Osteocyte (in vitro differentiated cells): ENCODE measurements around the gene CYB5A. TPM values are rescaled to one million over a fixed set of nuclear protein-coding genes. Genes with fewer than 3 reads are reported as not detected.
A peak's percentile ranks its signal among the peaks of the same experiment; 100 is the strongest.

ENCODE experiments used
- DNase-seq: peaks from one replicate; pipeline ENCODE4 v3.0.0; 2021; ENCODE audit warnings: mixed read lengths; ENCODE audit not compliant: unreplicated experiment; ENCODE audit errors: extremely low spot score
- H3K27ac Mint-ChIP-seq: one replicate; pipeline ENCODE4 v1.8.0; 2021; ENCODE audit warnings: mild to moderate bottlenecking, mixed read lengths; ENCODE audit not compliant: unreplicated experiment
- H3K27me3 Mint-ChIP-seq: one replicate; pipeline ENCODE4 v1.8.0; 2021; ENCODE audit warnings: mixed read lengths; ENCODE audit not compliant: unreplicated experiment
- H3K36me3 Mint-ChIP-seq: one replicate; pipeline ENCODE4 v1.8.0; 2021; ENCODE audit warnings: mixed read lengths; ENCODE audit not compliant: unreplicated experiment
- H3K4me1 Mint-ChIP-seq: one replicate; pipeline ENCODE4 v1.8.0; 2021; ENCODE audit warnings: mixed read lengths; ENCODE audit not compliant: unreplicated experiment
- H3K4me3 Mint-ChIP-seq: one replicate; pipeline ENCODE4 v1.8.0; 2021; ENCODE audit warnings: mild to moderate bottlenecking, moderate library complexity, mixed read lengths; ENCODE audit not compliant: unreplicated experiment
- H3K9me3 Mint-ChIP-seq: one replicate; pipeline ENCODE4 v1.8.0; 2021; ENCODE audit warnings: mixed read lengths; ENCODE audit not compliant: unreplicated experiment
- total RNA-seq: library from RNA; stranded (reverse); gene quantifications from 2 replicates; pipeline ENCODE4 v1.2.1, GENCODE V29; 2021
- TF ChIP-seq, protein P1 (sequence below): fragments of 200-600 bp; sonication (generic); IDR thresholded peaks from 2 replicates; pipeline ENCODE4 v1.5.0; 2021; ENCODE audit warnings: antibody characterized with exemption, mild to moderate bottlenecking, moderate library complexity

CYB5A gene
- total RNA-seq, 1 donor from 2014 or later = 28.2 TPM

DNA sequence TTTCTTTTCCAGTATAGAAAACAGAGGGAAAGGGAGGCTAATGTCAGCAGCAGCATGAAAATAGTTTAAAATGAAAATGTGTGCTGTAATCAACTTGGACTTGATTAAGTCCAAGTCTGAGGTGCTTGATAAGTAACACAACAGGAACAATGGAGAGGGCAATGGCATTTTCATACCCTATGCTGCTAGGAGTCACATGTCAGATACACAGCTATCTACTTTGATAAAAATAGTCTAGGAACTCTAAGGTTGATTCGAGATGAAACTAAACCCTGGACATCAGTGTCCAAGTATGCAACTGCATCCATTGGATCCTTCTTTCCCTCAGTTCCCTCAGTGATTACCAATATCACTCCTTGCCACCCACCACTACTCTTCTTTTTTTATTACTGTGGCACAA is 19.2 kb upstream of the CYB5A start:
- Mint-ChIP-seq H3K27ac (no peak overlapping the region), H3K4me1 (no peaks in the 10 kb centered on the region), H3K27me3 (peaks cover 36% of the 10 kb centered on the region), H3K9me3 (no peaks in the 10 kb centered on the region), H3K4me3 (no peak overlapping the region), H3K36me3 (no peaks in the 10 kb centered on the region)
- no peak for DNase-seq
- TF ChIP-seq, protein P1, sequence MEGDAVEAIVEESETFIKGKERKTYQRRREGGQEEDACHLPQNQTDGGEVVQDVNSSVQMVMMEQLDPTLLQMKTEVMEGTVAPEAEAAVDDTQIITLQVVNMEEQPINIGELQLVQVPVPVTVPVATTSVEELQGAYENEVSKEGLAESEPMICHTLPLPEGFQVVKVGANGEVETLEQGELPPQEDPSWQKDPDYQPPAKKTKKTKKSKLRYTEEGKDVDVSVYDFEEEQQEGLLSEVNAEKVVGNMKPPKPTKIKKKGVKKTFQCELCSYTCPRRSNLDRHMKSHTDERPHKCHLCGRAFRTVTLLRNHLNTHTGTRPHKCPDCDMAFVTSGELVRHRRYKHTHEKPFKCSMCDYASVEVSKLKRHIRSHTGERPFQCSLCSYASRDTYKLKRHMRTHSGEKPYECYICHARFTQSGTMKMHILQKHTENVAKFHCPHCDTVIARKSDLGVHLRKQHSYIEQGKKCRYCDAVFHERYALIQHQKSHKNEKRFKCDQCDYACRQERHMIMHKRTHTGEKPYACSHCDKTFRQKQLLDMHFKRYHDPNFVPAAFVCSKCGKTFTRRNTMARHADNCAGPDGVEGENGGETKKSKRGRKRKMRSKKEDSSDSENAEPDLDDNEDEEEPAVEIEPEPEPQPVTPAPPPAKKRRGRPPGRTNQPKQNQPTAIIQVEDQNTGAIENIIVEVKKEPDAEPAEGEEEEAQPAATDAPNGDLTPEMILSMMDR = no peak

DNA sequence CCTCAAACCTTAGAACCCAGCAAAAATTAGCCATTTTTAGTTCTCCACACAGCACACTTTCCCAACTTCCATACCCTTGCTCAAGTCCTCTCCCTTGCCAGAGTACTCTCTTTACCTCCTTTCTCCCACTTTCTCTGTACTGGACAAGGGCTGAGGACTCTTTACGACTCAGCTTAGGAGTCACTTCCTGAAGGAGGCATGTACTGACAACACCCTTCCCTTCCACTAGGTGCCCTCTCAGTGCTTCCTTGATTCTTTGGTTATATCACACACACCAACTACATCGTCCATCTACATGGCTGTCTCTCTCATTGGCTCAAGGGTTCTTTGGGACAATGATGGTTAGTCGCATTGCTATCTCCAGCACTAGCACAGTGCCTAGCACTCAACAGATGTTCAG is 18.6 kb upstream of the CYB5A start:
- H3K4me1 Mint-ChIP-seq = no peaks in the 10 kb centered on the region
- no peaks in the 10 kb centered on the region for H3K36me3 Mint-ChIP-seq
- TF ChIP-seq, protein P1 = peak; percentile 48
- H3K27me3 Mint-ChIP-seq = peaks cover 42% of the 10 kb centered on the region
- no peak overlapping the region for H3K27ac Mint-ChIP-seq
- no peaks in the 10 kb centered on the region for H3K9me3 Mint-ChIP-seq
- no peak for DNase-seq
- no peak overlapping the region for H3K4me3 Mint-ChIP-seq

DNA sequence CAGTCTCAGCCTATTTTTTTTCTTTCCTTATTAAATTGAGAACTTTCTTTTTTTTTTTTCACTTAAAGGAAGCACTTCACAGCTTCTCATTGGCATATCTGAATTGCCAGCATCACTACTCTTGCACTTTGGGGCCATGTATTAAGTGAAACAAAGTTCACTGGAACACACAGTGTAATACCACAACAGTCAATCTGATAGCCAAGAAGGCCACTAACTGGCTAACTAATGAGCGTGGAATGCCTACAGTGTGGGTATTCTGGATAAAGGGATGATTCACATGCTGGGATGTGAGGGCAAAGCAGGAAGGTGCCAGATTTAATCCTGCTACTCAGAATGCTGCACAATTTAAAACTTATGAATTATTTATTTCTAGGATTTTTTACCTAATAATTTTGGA is 12.2 kb upstream of the CYB5A start:
- TF ChIP-seq, protein P1 = no peak
- H3K36me3 Mint-ChIP-seq = no peaks in the 10 kb centered on the region
- no peaks in the 10 kb centered on the region for H3K9me3 Mint-ChIP-seq
- no peak for DNase-seq
- H3K27me3 Mint-ChIP-seq = peaks cover 73% of the 10 kb centered on the region
- no peak overlapping the region for H3K4me3 Mint-ChIP-seq
- no peaks in the 10 kb centered on the region for H3K4me1 Mint-ChIP-seq
- H3K27ac Mint-ChIP-seq = no peak overlapping the region

DNA sequence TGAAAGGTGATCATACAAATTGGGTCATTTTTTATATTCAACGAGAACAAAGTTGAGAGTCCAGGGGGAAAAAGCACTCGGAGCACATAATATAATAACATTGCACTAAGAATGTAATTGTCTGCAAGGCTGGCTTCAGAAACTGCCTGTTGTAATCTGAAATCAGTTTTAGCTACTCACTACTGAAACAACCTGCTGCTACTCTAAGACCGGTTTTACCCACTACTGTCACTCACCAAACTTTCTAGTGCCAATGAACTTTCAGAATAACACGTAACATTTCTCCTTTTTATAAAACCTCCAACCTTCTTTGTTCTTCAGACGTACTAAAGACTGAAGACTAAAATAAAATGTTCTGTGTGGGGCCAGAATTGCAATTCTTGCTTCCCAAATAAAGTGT is 11.5 kb upstream of the CYB5A start:
- Mint-ChIP-seq H3K4me3 (no peak overlapping the region), H3K27me3 (peaks cover 69% of the 10 kb centered on the region), H3K9me3 (no peaks in the 10 kb centered on the region), H3K27ac (no peak overlapping the region), H3K36me3 (no peaks in the 10 kb centered on the region), H3K4me1 (no peaks in the 10 kb centered on the region)
- no peak for DNase-seq
- TF ChIP-seq, protein P1 = no peak

DNA sequence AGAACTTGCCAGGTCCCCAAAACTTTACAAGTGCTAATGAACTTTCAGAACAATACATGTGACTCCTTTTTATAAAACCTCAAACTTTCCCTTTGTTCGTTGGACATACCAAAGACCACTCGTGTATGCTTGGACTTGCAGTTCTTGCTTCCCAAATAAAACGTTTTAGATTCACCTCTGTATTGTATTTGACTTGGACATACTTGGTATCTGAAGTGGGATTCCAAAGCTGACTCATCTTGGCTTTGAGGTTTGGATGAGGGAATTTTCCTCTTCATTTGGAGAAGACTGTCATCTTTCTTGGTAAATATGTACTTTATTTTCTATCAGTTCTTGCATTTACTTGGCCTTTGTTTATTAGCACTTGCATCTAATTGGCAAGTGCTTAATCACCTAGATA is 8.0 kb upstream of the CYB5A start:
- Mint-ChIP-seq H3K4me1 (no peaks in the 10 kb centered on the region), H3K36me3 (no peaks in the 10 kb centered on the region), H3K4me3 (no peak overlapping the region), H3K27ac (no peak overlapping the region), H3K9me3 (no peaks in the 10 kb centered on the region), H3K27me3 (peaks cover 41% of the 10 kb centered on the region)
- TF ChIP-seq, protein P1 = no peak
- no peak for DNase-seq
